GM21723 (cell line): Measurements from ENCODE around the gene IRAK1BP1.
"Not testable (repeated sequence)": the region's sequence is repeated elsewhere in the genome, so short reads cannot be mapped to it uniquely, and the experiment has no call there.

Experiments used
- ATAC-seq: cut with Tn5 transposase; IDR thresholded peaks from one replicate; pipeline ENCODE4 v1.9.1; 2021; ENCODE audit warnings: mild to moderate bottlenecking, moderate library complexity; ENCODE audit not compliant: unreplicated experiment

The IRAK1BP1 gene

DNA sequence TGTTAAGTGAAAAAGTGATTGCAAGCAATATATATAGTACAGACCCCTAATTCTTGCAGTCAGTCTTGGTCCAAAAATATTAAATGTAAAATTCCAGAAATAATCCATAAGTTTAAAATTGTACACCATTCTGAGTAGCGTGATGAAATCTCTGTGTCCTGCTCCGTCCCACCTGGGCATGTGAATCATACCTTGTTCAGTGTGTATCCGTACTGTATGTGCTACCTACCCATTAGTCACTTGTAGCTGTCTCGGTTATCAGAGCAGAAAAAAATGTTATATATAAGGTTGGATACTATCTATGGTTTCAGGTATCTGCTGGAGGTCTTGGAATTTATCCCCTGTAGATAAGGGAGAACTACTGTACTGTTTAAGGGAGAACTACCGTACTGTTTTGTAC, 16.3 kb downstream of the IRAK1BP1 start:
- ATAC-seq, result no peak

DNA sequence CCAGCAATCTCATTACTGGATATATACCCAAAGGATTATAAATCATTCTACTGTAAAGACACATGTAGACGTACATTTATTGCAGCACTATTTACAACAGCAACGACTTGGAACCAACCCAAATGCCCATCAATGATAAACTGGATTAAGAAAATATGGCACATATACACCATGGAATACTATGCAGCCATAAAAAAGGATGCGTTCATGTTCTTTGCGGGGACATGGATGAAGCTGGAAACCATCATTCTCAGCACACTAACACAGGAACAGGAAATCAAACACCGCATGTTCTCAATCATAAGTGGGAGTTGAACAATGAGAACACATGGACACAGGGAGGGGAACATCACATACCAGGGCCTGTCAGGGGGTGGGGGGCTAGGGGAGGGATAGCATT, 22.6 kb downstream of the IRAK1BP1 start:
- not testable (repeated sequence) for ATAC-seq

DNA sequence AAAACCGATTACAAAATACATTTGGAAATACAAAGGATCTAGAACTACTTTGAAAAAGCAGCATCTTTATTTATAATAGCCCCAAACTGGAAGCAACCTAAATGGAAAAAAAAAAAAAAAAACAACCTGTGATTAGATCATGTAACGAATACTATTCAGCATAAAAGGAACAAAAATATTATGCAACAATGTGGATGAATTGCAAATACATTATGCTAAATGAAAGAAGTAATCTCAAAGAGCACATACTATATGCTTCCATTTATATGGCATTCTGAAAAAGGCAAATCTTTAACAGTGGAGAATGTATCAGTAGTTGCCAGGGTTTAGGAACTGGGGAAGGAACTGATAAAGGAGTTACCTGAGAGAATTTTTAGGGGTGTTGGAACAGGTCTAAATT, 28.9 kb downstream of the IRAK1BP1 start:
- no peak for ATAC-seq

DNA sequence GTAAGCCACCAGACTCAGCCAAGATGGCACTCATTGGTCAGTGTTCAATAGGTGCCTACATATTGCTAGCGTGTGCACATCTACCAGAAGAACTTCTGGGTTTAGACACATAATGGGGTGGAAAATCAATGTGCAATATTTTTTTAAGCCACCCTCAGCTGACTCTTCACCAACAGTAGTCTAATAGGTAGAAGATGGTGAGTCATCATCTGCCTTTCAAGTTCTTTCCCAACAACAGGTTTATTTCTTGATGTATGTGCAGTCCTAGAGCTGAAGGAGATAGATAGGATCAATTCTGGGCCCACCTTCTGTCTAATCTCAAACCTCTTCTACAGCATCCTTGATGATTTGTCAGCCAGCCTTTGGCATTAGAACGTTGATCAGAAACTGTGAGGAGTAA, 41.3 kb downstream of the IRAK1BP1 start:
- ATAC-seq, result no peak

DNA sequence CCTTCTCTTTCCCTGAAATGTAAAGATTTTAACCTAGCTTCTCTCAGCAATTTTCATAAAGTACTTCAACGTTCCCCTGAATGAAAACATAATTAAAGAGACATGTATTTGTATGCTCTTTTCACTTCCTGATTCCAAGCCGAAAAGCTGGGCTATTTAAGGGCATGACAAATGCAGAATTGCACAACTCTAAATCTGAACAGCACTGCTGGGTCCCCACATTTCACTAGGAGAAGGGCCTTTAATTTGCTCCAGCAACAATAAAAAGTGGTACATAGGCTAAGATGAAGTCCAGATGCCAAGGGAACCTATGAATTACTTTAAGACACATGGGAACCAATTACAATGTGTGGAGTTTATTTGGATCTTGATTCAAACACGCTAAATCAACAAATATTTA, 42.0 kb downstream of the IRAK1BP1 start:
- no peak for ATAC-seq

DNA sequence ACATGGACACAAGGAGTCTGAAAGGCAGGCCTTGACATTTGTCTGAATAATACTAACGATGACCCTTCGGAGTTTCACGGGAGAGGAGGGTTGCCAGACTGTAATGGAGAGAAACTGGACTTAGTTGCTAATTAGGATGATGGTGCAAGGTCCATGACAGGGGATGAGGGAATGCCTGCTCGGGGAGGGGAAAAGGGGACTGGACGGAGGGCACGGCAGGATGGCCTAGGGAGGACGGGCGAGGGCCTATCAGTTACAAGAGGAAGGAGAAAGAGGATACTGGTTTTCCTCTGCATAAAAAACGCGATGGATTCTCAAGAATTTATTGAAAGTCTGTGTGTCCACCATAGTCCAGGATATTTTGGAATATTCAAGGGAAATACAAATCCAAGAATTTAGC, 42.7 kb downstream of the IRAK1BP1 start:
- no peak for ATAC-seq

DNA sequence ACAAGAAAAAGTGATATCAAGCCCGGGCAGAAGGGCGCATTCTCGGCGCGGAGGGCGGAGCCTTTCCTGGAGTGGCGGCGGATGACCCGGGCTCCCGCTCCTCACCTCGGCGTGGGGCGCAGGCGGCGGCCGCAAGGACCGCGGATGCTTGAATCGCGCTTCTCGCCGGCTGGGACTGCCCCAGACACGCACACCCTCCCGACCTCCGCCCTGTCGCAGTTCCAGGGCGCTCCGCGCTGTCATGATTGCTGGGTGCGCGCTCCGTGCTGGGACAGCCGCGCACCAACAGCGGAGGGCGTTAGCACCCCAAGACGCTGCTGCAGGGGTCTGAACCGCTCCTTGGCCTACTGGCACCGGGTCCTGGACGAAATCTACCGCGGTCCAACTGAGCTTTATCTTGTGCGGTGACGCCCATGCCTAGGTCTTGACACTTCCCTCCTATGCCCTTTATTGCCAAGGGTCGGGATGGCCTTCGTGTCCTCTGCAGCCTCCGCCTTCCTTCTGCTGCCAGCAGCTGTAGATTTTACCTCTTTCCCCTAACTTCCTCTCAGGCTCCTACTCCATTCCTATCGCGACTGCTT, 43.3 kb downstream of the IRAK1BP1 start:
- ATAC-seq, result no peak

DNA sequence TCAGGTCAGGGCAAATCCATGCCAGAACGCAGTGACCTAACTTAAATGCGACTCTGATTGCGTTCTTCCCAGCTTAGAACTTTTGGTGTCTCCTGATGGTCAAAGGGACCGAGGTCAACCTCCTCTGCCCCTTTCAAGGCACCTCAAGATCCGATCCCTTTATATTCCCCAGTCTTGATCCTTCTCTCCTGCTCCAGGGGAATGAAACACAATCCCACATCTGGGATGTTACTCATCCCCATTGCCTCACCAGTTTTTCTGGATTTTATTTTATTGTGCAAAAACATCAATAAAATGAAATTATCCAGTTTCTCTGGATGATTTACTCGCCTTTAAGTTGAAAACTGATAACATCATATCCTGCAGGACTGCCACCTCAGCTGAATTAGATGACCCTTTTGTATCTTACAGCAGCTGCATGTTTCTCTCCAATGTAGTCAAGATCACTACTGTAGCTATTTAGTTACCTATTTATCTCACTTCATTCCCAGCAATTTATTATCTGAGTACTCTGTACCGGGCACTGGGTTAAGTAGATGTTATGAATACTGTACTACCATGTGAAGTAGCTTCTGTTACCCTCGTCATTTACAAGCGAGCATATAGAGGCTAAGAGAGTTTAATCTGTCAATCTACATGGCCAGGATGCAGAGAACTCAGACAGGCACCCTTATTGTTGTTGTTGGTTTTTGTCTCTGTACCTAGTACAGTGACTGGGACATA, 44.0 kb downstream of the IRAK1BP1 start:
- no peak for ATAC-seq

DNA sequence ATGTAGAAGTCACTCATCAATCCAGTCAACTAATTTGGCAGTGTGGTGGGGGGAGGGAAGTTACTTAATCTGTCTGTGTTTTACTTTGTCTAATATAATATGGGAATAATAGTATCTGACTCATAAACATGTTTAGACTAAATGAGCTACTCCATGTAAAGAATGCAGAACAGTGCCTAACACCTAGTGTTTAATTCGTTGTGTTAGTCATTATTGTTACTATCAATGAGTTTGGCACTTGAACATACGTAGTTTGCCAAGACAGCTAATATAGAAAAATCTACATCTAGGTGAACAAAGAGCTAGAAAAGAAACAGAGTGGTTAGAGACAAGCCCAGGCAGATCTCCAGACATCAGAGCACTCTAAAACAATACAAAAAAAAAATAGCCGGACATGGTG, 49.1 kb downstream of the IRAK1BP1 start:
- no peak for ATAC-seq

DNA sequence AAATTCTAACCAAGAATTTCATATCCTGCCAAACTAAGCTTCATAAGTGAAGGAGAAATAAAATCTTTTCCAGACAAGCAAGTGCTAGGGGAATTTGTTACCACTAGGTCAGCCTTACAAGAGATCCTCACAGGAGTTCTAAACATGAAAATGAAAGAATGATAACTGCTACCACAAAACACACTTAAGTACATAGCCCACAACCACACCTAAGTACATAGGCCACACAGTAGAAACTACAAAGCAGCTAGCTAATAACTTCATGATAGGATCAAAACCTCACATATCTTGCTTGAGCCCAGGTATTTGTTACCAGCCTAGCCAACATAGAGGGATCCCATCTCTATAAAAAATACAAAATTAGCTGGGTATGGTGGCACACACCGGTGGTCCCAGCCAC, 50.4 kb downstream of the IRAK1BP1 start:
- ATAC-seq, result no peak

DNA sequence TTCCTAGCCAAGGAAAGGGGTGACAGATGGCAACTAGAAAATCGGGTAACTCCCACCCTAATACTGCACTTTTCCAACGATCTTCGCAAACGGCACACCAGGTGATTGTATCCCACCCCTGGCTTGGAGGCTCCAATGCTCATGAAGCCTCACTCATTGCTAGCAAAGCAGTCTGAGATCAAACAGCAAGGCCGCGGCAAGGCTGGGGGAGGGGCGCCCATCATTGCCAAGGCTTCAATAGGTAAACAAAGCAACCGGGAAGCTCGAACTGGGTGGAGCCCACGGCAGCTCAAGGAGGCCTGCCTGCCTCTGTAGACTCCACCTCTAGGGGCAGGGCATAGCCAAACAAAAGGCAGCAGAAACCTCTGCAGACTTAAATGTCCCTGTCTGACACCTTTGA, 53.8 kb downstream of the IRAK1BP1 start:
- not testable (repeated sequence) for ATAC-seq

DNA sequence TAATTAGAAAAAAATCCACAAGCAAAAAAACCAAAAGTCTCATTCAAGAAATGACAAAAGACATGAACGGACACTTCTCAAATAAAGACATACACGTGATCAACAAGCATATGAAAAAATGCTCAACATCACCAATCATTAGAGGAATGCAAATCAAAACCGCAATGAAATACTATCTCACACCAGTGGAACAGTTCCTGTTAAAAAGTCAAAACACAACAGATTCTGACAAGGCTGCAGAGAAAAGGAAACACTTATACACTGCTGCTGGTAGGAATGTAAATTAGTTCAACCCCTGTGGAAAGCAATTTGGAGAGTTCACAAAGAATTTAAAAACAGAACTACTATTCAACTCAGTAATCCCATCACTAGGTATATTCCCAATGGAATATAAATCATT, 58.0 kb downstream of the IRAK1BP1 start:
- no peak for ATAC-seq

DNA sequence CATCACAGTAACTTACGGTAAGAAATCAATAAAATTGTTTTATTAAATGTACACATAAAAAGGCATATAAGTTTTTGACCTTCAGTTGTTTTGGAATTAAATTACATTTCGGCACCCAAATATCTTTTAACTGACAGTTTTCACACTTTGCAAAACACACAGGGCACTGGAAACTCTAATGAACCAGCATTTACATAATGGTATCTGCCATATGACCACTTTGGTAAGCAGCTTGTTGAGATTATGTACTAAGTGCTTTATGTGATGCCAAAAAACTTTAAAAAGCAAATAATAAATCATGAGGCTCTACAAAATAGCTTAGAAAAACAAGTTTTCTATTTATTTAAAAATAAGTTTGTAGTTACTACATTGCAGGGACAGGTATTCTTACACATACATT, 68.2 kb downstream of the IRAK1BP1 start:
- no peak for ATAC-seq

DNA sequence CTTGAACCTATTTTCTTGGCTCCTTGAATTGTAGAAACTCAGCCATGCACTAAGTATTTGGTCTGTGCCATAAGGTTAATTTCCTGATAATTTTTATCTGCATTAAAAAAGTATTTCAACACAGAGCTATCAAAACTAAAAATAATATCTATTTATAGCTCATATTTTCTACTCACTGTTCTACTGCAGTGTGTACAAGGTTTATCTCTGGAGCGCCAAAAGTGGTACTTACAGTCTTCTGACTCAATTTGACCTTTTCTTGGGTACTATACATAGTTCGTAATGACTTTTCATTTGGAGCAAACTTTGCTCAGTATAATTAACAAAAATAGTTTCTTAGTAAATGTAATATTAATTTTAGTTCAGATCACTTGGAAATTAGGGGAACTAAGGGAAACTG, 69.2 kb downstream of the IRAK1BP1 start:
- no peak for ATAC-seq

DNA sequence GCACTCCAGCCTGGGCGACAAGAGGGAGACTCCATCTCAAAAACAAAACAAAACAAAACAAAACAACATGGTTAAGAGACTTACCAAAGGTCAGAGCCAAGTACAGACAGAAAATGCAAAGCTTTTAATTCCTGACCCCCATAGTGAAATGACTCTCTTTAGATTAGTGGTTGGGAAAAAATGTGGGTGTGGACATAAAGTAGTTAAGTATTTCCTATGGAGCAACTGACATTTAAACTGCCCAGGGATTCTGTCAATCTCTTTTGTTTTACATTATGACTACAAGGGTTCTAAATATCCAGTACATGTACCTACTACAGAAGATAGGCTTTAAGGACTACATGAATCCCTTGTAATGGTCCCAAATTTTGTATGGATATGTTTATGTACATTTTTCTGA, 75.1 kb downstream of the IRAK1BP1 start:
- ATAC-seq, result no peak

DNA sequence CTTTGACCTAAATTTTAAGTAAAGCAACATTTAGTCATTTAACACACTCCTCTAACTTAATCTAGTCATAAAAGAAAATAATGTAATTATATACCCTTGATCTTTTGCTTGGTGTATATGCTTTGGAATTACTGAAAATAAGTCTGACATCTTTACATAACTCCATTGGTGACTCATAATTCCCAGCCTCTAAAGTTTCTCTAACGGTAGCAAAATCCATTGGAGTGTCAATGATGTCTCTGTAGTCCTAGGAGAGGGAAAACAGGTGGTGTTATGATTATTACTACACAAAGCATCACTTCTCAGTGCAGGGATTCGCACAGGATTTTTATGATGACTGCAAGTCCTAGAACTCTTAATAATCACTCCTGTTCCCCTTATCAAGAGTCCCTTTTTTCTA, 80.2 kb downstream of the IRAK1BP1 start:
- no peak for ATAC-seq

DNA sequence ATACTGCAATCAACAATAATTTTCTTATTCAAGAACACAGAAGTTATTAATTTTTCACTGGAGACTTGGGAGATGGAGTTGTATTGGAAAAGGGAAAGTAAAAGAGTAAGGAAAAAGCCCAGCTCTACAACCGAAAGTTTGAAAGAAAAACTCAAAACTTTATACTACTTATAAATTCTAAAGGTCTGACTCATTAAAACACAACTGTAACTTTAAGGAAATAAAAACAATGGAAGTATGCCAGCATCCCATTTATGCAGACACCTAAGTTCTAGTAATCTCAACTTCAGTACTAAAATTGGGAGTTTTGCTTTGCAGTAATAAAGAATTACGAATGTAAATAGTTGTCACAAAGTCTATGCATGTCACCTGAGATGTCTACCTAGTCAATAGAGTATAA, 80.6 kb downstream of the IRAK1BP1 start:
- ATAC-seq, result no peak

DNA sequence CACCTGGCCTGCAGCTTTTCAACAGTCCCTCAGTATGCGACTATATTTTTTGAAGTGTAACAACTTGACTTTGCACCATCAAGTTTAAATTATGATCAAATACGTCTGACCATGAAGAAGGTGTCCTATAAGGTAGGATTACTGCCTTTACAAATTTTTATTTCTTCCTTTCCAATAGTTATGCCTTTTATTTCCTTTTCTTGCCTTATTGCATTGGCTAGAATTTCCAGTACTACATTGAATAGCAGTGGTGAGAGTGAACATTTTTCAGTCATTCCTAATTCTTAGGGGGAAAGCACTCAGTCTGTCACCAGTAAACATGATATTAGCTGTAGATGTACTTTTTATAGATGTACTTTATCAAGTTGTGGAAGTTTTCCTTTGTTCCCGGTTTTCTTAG, 81.4 kb downstream of the IRAK1BP1 start:
- ATAC-seq, result no peak

DNA sequence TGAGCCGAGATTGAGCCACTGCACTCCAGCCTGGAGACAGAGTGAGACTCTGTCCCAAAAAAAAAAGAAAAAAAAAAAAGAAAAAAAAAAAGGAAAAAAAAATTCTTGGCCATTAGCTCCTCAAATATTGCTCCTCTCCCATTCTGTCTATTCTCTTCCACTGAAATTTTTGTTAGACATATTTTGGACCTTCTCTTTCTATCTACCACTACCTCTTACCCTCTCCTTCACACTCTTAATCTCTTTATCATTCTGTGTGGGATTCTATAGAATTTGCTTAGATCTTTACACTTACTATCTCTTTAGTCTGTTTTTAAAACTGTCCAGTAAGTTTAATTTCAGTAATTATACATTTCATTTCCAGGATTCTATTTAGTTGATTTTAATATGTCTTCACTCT, 85.0 kb downstream of the IRAK1BP1 start:
- no peak for ATAC-seq
